Hematopoietic multipotent progenitor cell treated with erythropoietin and hydrocortisone succinate and interleukin-3 and kit ligand, for 17 days (in vitro differentiated cells): ENCODE results near the gene SLC6A11.

Experiments
- DNase-seq: peaks from one replicate; pipeline ENCODE4 v3.0.0-alpha.2; 2015; ENCODE audit warnings: low spot score

SLC6A11 gene

GRCh38 chr3:10841100-10841499, 25.1 kb downstream of the SLC6A11 start:
- DNase-seq = no peak

- DNase-seq = no peak
Measured at GRCh38 chr3:10843378-10843777, 27.4 kb downstream of the SLC6A11 start.

- no peak for DNase-seq
Measured at GRCh38 chr3:10845001-10845761, 29.2 kb downstream of the SLC6A11 start.

GRCh38 chr3:10845839-10846656, 30.0 kb downstream of the SLC6A11 start:
- no peak for DNase-seq

- no peak for DNase-seq
Measured at GRCh38 chr3:10846657-10846975, 30.6 kb downstream of the SLC6A11 start.

- DNase-seq = no peak
Measured at GRCh38 chr3:10848261-10848660, 32.2 kb downstream of the SLC6A11 start.

- DNase-seq = no peak
Measured at GRCh38 chr3:10852066-10852808, 36.2 kb downstream of the SLC6A11 start.

- DNase-seq = no peak
Measured at GRCh38 chr3:10855083-10855870, 39.2 kb downstream of the SLC6A11 start.

- no peak for DNase-seq
Measured at GRCh38 chr3:10855871-10856662, 40.0 kb downstream of the SLC6A11 start.

- no peak for DNase-seq
Measured at GRCh38 chr3:10857235-10857634, 41.2 kb downstream of the SLC6A11 start.

GRCh38 chr3:10858091-10858490, 42.1 kb downstream of the SLC6A11 start:
- DNase-seq = no peak

- DNase-seq = no peak
Measured at GRCh38 chr3:10867384-10867783, 51.4 kb downstream of the SLC6A11 start.

GRCh38 chr3:10869460-10869859, 53.4 kb downstream of the SLC6A11 start:
- no peak for DNase-seq

- no peak for DNase-seq
Measured at GRCh38 chr3:10870296-10870695, 54.3 kb downstream of the SLC6A11 start.

- DNase-seq = no peak
Measured at GRCh38 chr3:10873415-10873814, 57.4 kb downstream of the SLC6A11 start.

GRCh38 chr3:10875914-10876313, 59.9 kb downstream of the SLC6A11 start:
- DNase-seq = no peak

GRCh38 chr3:10876661-10877060, 60.6 kb downstream of the SLC6A11 start:
- DNase-seq = no peak

GRCh38 chr3:10882851-10883250, 66.8 kb downstream of the SLC6A11 start:
- no peak for DNase-seq

- DNase-seq = no peak
Measured at GRCh38 chr3:10883478-10884234, 67.6 kb downstream of the SLC6A11 start.

- DNase-seq = no peak
Measured at GRCh38 chr3:10887015-10887414, 71.0 kb downstream of the SLC6A11 start.
